GM21447 (cell line): ENCODE data around the gene CD4.
"Not testable (repeated sequence)": the region's sequence is repeated elsewhere in the genome, so short reads cannot be mapped to it uniquely, and the experiment has no call there.

Source experiments
- ATAC-seq: cut with Tn5 transposase; IDR thresholded peaks from one replicate; pipeline ENCODE4 v1.9.1; 2021; ENCODE audit not compliant: unreplicated experiment

CD4 gene

GRCh38 chr12:6788972-6789924 lies at the start of gene CD4:
CD4 (plus strand) TSS chr12:6789528; CDS start chr12:6800139, 10,611 bp downstream.
- no peak for ATAC-seq

GRCh38 chr12:6742080-6742479 lies 47.2 kb upstream of the CD4 start:
- ATAC-seq, result not testable (repeated sequence)

- no peak for ATAC-seq
Observed at GRCh38 chr12:6742834-6743233, 46.5 kb upstream of the CD4 start.

GRCh38 chr12:6743300-6743699 lies 46.0 kb upstream of the CD4 start:
- not testable (repeated sequence) for ATAC-seq

GRCh38 chr12:6745741-6746525 lies 43.4 kb upstream of the CD4 start:
- ATAC-seq, result no peak

- ATAC-seq, result no peak
Observed at GRCh38 chr12:6747216-6747615, 42.1 kb upstream of the CD4 start.

GRCh38 chr12:6748761-6749160 lies 40.6 kb upstream of the CD4 start:
- ATAC-seq, result no peak

- no peak for ATAC-seq
Observed at GRCh38 chr12:6750506-6750905, 38.8 kb upstream of the CD4 start.

GRCh38 chr12:6751767-6752166 lies 37.6 kb upstream of the CD4 start:
- no peak for ATAC-seq

- no peak for ATAC-seq
Observed at GRCh38 chr12:6752167-6752920, 37.0 kb upstream of the CD4 start.

- ATAC-seq, result peak; percentile 92
Observed at GRCh38 chr12:6752921-6753771, 36.2 kb upstream of the CD4 start, which contains the start of gene MLF2. MLF2 (minus strand) TSS chr12:6753141; CDS start chr12:6752334, 807 bp downstream.

GRCh38 chr12:6753772-6754356 lies 35.5 kb upstream of the CD4 start:
- no peak for ATAC-seq

GRCh38 chr12:6754411-6754810 lies 34.9 kb upstream of the CD4 start:
- no peak for ATAC-seq

GRCh38 chr12:6757028-6757690 lies 32.2 kb upstream of the CD4 start:
- no peak for ATAC-seq

- no peak for ATAC-seq
Observed at GRCh38 chr12:6758506-6759095, 30.7 kb upstream of the CD4 start.

- no peak for ATAC-seq
Observed at GRCh38 chr12:6759741-6760140, 29.6 kb upstream of the CD4 start.

GRCh38 chr12:6763380-6763779 lies 25.9 kb upstream of the CD4 start:
- no peak for ATAC-seq

- peak; percentile 78 for ATAC-seq
Observed at GRCh38 chr12:6764011-6764828, 25.1 kb upstream of the CD4 start.
